T1000 (cell line): ENCODE data around the gene DENND5A.

Source experiments
- DNase-seq: peaks from one replicate; lab custom pipeline; 2025; ENCODE audit warnings: mixed read lengths; lab: John Stamatoyannopoulos, UW

Gene DENND5A

GRCh38 chr11:9265211-9266131 is at the start of gene DENND5A:
Gene DENND5A (minus strand): TSS chr11:9265350. CDS start chr11:9265069, 281 bp downstream.
- peak; percentile 56 for DNase-seq

DNA sequence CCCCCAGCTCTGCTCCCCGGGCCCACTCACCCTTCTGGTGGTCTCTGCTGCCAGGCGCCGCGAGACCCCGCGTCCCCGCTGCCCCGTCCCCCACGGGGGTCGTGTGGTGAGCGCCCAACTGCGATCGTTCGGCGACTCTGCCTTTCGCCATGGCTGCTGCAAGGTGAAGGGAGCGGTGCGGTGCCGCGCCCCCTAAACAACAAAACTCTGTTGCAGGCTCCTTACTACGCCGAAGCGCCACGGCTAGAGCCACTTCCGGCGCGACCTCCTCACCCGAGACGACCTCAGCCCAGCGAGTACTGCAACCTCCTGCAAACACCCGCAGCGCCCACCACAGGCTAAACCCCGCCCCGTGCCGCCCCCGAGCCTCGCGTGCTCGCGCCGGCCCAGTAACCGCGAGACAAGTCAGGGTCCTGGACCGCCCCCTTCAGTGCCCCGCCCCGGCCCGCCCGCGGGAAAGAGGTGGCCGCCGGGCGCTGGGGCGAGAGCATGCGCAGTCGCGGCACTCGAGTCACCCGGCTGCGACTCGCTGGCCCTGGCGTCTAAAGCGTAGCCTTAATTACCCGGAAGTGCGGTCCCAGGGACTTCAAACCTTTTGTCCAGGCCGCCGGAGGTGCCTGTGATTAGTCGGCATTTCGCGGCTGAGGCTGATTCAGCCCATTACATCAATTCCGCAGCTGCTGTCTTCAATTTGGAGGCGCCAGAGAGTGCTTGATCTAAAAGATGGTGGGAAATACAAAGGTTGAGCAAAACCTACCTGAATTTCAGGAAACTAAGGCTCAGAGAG is 49.3 kb upstream of the DENND5A start, which contains the start of gene TMEM41B:
TMEM41B (minus strand) TSS at position 303 of the 787 bp plus-strand sequence; CDS start at position 151, 152 bp downstream.
- DNase-seq: peak; percentile 95

GRCh38 chr11:9313648-9314290 is 48.6 kb upstream of the DENND5A start:
- DNase-seq: peak; percentile 2

GRCh38 chr11:9310485-9311090 is 45.4 kb upstream of the DENND5A start:
- DNase-seq: no peak

- no peak for DNase-seq
Observed at GRCh38 chr11:9304178-9304577, 39.0 kb upstream of the DENND5A start.

GRCh38 chr11:9302448-9302847 is 37.3 kb upstream of the DENND5A start:
- no peak for DNase-seq

- no peak for DNase-seq
Observed at GRCh38 chr11:9301720-9302119, 36.6 kb upstream of the DENND5A start.

DNA sequence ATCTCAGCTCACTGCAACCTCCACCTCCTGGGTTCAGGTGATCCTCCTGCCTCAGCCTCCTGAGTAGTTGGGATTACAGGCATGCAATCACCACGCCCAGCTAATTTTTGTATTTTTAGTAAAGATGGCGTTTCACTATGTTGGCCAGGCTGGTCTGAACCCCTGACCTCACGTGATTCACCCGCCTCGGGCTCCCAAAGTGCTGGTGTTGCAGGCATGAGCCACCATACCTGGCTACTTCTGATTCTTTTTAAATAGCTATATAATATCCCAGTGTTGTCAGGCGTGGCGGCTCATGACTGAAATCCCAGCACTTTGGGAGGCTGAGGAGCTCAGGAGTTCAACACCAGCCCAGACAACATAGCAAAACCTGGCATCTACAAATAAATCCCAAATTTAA is 28.5 kb upstream of the DENND5A start:
- no peak for DNase-seq

- no peak for DNase-seq
Observed at GRCh38 chr11:9285850-9286587, 20.9 kb upstream of the DENND5A start.

DNA sequence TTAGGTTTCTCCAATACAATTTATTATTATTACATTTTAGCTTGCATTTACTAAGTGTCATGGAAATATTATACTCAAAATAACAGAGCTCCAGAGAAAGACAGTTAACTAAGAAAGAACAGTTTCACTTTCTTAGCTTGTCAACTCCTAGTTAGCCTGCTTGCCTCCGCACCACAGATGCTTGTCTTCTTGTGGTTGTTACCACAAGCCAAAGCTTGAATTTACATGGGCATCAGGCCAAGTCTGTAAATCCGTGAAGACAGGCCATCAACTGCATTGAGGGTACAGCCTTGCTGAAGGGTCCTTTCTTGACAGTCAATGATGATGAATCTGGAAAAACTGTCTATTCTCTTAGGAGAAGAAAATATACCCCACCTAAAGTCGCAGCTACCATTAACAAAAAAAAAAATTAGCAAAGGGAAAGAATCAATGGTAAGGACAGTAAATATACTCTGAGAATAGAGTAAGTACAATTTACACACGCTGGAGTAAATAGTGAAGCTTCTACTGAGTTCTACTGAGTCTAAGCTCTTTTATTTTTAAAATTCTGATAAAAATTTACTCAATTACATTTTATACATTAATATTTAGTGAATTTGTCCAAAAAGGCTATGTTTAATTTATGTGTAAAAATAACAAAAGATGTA is 15.6 kb upstream of the DENND5A start:
- DNase-seq: no peak

GRCh38 chr11:9277176-9277575 is 12.0 kb upstream of the DENND5A start:
- DNase-seq: no peak

GRCh38 chr11:9276571-9276970 is 11.4 kb upstream of the DENND5A start:
- DNase-seq: no peak

DNA sequence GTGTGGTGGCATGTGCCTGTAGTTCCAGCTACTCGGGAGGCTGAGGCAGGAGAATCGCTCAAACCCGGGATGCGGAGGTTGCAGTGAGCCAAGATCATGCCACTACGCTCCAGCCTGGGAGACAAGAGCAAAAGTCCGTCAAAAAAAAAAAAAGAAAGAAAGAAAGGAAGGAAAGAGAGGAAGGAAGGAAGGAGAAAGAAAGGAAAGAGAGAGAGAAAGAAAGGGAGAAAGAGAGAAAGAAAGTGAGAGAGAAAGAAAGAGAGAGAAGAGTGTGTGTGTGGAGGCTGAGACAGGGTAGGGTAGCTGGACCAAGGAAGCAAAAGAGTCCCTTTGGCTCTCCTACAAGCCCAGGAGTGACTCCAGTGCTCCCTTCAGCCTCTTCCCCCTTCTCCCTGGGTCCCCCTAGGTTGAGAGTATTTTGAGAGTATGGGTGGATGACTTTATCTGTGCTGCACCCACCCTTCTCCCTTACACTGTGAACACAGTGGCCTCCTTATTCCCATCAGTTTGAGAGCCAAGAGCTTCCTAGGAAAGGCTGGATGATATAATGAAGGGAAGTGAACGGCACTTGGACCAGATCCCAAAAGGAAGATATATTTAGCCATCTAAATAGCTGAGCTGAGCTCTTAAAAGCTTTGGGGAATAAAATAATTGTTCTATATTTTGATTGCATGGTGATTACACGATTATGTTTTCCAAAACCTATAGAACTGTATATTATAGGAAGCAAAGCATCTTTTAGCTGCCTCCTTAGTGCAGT is 9.5 kb upstream of the DENND5A start:
- DNase-seq: no peak

DNA sequence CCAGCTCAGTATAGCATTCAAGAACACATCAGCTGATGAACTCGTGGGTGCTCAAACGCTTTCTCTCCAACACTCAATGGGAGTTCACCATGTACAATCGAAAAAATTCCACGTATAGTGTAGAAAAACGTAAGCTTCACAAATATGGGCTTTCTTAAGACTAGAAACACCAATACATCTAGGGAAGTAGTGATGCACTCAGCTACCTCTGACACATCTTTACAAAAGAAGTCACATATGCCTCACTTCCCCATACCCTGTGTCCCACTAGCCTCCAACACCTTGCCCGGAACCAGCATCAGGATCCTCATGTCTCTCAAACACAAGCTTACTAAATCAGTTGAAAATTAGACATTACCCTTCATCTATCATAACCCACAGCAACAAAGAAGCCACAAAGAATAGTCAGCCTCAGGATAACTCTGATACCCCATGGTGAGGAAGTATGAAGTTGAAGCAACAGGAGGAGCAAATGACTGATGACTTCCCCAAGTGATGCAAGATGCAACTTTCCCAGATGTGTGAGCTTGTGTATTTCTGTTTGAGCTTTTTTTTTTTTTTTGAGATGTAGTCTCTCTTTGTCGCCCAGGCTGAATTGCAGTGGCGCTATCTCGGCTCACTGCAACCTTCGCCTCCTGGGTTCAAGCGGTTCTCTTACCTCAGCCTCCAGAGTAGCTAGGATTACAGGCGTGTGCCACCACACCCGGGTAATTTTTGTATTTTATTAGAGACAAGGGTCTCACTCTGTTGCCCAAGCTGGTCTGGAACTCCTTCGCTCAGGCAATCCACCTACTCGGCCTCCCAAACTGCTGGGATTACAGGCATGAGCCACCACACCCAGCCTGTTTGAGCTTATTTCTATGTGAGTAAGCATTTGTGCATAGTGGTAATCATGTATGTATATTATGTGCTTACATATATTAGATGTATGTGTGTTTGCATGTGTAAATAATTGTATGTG is 8.5 kb upstream of the DENND5A start:
- DNase-seq: no peak

DNA sequence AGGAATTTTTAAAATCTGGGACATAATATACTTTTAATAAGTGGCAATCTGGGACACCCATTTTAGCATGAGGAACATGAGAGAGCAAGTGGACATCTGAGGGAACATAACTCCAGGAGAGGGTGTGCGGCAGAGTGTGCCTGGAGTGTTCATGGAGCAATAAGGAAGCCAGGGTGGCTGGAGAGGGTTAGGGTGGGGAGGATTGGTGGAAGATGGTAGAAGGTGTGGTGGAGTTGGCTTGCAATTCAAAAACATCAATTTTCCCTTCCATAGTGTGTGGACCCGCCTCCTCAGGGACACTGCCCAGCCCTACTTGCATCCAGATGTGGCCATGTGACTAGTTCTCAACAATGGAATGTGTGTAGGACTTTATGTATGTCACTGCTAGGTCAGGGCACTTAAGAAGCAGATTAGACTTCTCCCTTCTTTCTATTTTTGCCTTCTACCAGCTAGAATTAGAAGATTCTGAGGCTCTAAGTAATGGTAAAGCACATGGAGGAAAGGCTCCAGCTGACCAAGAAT is 4.4 kb upstream of the DENND5A start:
- DNase-seq: no peak

DNA sequence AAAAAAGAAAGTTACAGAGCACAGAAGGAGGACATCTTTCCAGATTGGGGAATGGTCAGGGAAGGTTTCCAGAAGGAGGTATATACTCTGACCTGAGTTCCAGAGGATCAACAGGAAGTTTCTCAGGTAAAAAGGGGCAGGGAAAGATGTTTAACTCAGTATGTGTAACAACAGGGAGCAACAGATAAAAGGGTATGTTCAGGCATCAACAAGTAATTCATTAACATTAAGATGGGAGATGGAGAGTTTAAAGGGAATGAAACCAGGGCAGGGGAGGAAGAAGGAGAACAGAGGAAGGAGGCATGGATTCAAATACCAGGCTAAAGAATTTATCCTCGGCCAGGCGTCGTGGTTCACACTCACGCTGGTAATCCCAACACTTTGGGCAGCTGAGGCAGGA is 2.5 kb upstream of the DENND5A start:
- no peak for DNase-seq

- DNase-seq: no peak
Observed at GRCh38 chr11:9266926-9267325, 1.8 kb upstream of the DENND5A start.

GRCh38 chr11:9266132-9266736 is 1.1 kb upstream of the DENND5A start:
- DNase-seq: no peak
